ENCODE measurements around the gene ANKRD33. TPM values are rescaled to one million over a fixed set of nuclear protein-coding genes. Genes with fewer than 3 reads are reported as not detected.

The ANKRD33 gene
- total RNA-seq, 1 experiment from 2014 or later: 0.81 TPM

DNA sequence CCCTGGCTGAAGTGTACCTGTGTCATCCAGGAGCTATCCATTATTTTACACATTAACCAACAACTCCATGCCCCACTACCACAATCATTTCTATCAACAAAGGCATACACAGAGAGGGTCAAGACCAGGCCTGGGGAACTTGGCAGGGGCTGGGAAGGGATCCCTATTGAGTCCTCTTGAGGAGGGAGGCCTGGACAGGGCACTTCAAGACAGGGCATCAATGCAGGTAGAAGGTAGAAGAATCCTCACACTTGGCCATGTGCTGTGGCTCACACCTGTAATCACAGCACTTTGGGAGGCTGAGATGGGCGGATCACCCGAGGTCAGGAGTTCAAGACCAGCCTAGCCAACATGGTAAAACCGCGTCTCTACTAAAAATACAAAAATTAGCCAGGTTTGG is 13.4 kb upstream of the ANKRD33 start:
- Histone ChIP-seq H3K23me2 (ENCODE audit: insufficient read length, low read depth, low read length, poor library complexity, severe bottlenecking) (peaks cover 3% of the 10 kb centered on the region), H3K79me2 (ENCODE audit: insufficient read depth, low read length) (no peaks in the 10 kb centered on the region), H3K4ac (ENCODE audit: low read depth, low read length) (no peak overlapping the region), H3K14ac (ENCODE audit: insufficient read depth, low read length) (no peak overlapping the region), H3K9me3 (ENCODE audit: control insufficient read depth, low read depth, low read length) (no peaks in the 10 kb centered on the region), H4K20me1 (ENCODE audit: control insufficient read depth, insufficient read depth, insufficient read length) (no peaks in the 10 kb centered on the region), H3K27ac (ENCODE audit: insufficient read length, low read depth, low read length) (no peak overlapping the region), H2AFZ (ENCODE audit: low read length) (no peak overlapping the region), H2AK5ac (ENCODE audit: insufficient read length, low read length) (no peak overlapping the region), H4K91ac (ENCODE audit: insufficient read length, low read depth, low read length) (no peak overlapping the region), H2BK20ac (ENCODE audit: low read depth, low read length, poor library complexity, severe bottlenecking) (no peak overlapping the region), H2BK12ac (ENCODE audit: insufficient read length, low read depth, low read length) (no peak overlapping the region), H3K79me1 (ENCODE audit: insufficient read depth, low read depth, low read length, poor library complexity, severe bottlenecking) (no peaks in the 10 kb centered on the region), H3K56ac (ENCODE audit: insufficient read length, low read depth, low read length) (no peak overlapping the region), H4K8ac (replicated peaks; ENCODE audit: insufficient read length, low read depth, low read length) (no peak overlapping the region), H3T11ph (ENCODE audit: low read length) (no peak overlapping the region), H3K23ac (ENCODE audit: insufficient read length, low read depth, low read length) (no peak overlapping the region), H2BK5ac (ENCODE audit: insufficient read length, low read length) (no peak overlapping the region), H3K4me1 (ENCODE audit: insufficient read depth, low read length) (no peaks in the 10 kb centered on the region), H3K18ac (ENCODE audit: insufficient read length, low read depth, low read length) (no peak overlapping the region), H3K4me2 (ENCODE audit: insufficient read depth, insufficient read length, low read length) (no peak overlapping the region), H3K9ac (ENCODE audit: extremely low read depth, insufficient read length, low read length) (no peak overlapping the region), H2BK120ac (ENCODE audit: low read depth, low read length, poor library complexity, severe bottlenecking) (no peak overlapping the region), H3K27me3 (ENCODE audit: insufficient read depth, low read length) (peaks cover 7% of the 10 kb centered on the region; the same call in 1 of the 2 replicates), H2BK15ac (ENCODE audit: low read depth, low read length) (no peak overlapping the region), H4K5ac (ENCODE audit: insufficient read length, low read depth, low read length) (no peak overlapping the region)
- Mint-ChIP-seq H3K4me1 (peaks cover 34 to 50% of the 10 kb centered on the region in 2 experiments), H3K4me3 (no peak overlapping the region), H3K27me3 (ENCODE audit: low read depth) (peaks cover 29% of the 10 kb centered on the region), H3K9me3 (no peaks in the 10 kb centered on the region; a peak in 1 of 5 replicates), H3K36me3 (ENCODE audit: insufficient read depth in 1 of 3, low read depth in 3 of 3) (no peaks in the 10 kb centered on the region; a peak in 1 of 7 replicates), H3K27ac (no peak overlapping the region)
- DNase-seq: no peak
- no CpG with 5 or more reads among the region's 4 CpGs for WGBS (ENCODE audit: extremely low coverage, insufficient read length, low lambda C conversion rate)
- no peak for TF ChIP-seq CTCF (conservative IDR thresholded peaks at IDR 0.05)

All from H9 (cell line).